ENCODE data around the gene MAP3K5.

- TF ChIP-seq CTCF (conservative IDR thresholded peaks at IDR 0.05 in 1 of 2, IDR thresholded peaks at IDR 0.05 in 1 of 2; ENCODE audit: low read depth in 1 of 2, low read length in 2 of 2) (no peak), EZH2 (IDR thresholded peaks at IDR 0.05; ENCODE audit: low read length, missing control alignments) (no peak)
Measured at GRCh38 chr6:136635615-136636014, 156.7 kb downstream of the MAP3K5 start.
